Measurements from ENCODE around the gene BCL7A.

GRCh38 chr12:122043476-122043875 lies 21.8 kb downstream of the BCL7A start:
- TF ChIP-seq CTCF (IDR thresholded peaks at IDR 0.05) (no peak), POLR2A (IDR thresholded peaks at IDR 0.05) (no peak)
